Loucy (cell line): ENCODE measurements around the gene CHST11.
A peak's percentile ranks its signal among the peaks of the same experiment; 100 is the strongest.

Experiments
- H2AFZ ChIP-seq: fragments of 200-600 bp; sonication (generic); 2 replicates; pipeline ENCODE4 v1.6.0; 2016; ENCODE audit warnings: antibody characterized with exemption, mild to moderate bottlenecking, low read length, moderate library complexity
- H3F3A ChIP-seq: fragments of 200-600 bp; 2 replicates; pipeline ENCODE4 v1.6.0; 2016; ENCODE audit warnings: antibody characterized with exemption, low read depth, mild to moderate bottlenecking
- H3K27me3 ChIP-seq: fragments of 200-600 bp; sonication (generic); 2 replicates; pipeline ENCODE4 v1.6.1; 2014; ENCODE audit warnings: low read length, mild to moderate bottlenecking; ENCODE audit not compliant: insufficient read depth, poor library complexity, severe bottlenecking
- H3K36me3 ChIP-seq: fragments of 200-600 bp; sonication (generic); 2 replicates; pipeline ENCODE4 v1.6.1; 2016; ENCODE audit warnings: low read length; ENCODE audit not compliant: insufficient read depth
- H3K4me1 ChIP-seq: fragments of 200-600 bp; sonication (generic); 2 replicates; pipeline ENCODE4 v1.5.1; 2014; ENCODE audit warnings: low read length, mild to moderate bottlenecking; ENCODE audit not compliant: insufficient read depth, poor library complexity, severe bottlenecking
- H3K4me2 ChIP-seq: fragments of 200-600 bp; sonication (generic); 2 replicates; pipeline ENCODE4 v1.6.0; 2014; ENCODE audit warnings: antibody characterized with exemption, low read length, low read depth, mild to moderate bottlenecking; ENCODE audit not compliant: poor library complexity, severe bottlenecking
- H3K4me3 ChIP-seq: fragments of 200-600 bp; sonication (generic); 2 replicates; pipeline ENCODE4 v1.5.1; 2014; ENCODE audit warnings: low read length, mild to moderate bottlenecking, mixed read lengths; ENCODE audit not compliant: poor library complexity, severe bottlenecking
- H3K79me2 ChIP-seq: fragments of 200-600 bp; sonication (generic); 2 replicates; pipeline ENCODE4 v1.6.1; 2014; ENCODE audit warnings: low read length; ENCODE audit not compliant: insufficient read depth
- H3K9ac ChIP-seq: fragments of 200-600 bp; sonication (generic); 2 replicates; pipeline ENCODE4 v1.6.0; 2014; ENCODE audit warnings: mild to moderate bottlenecking, low read depth, low read length, moderate library complexity; ENCODE audit not compliant: poor library complexity, severe bottlenecking
- H3K9me2 ChIP-seq: fragments of 200-600 bp; sonication (generic); replicated peaks from 2 replicates; pipeline ENCODE4 v1.6.1; 2016; ENCODE audit warnings: low read depth, low read length, mixed read lengths
- H3K9me3 ChIP-seq: fragments of 200-600 bp; sonication (generic); 2 replicates; pipeline ENCODE4 v1.6.1; 2014; ENCODE audit warnings: mild to moderate bottlenecking, antibody characterized with exemption, low read length, low read depth; ENCODE audit not compliant: insufficient read depth
- H4K20me1 ChIP-seq: fragments of 200-600 bp; sonication (generic); 2 replicates; pipeline ENCODE4 v1.6.0; 2014; ENCODE audit warnings: antibody characterized with exemption, low read length, mild to moderate bottlenecking; ENCODE audit not compliant: insufficient read depth, poor library complexity, severe bottlenecking
- CTCF ChIP-seq: fragments of 200-600 bp; sonication (generic); conservative IDR thresholded peaks from 2 replicates; pipeline ENCODE4 v1.5.1; 2014; ENCODE audit warnings: mild to moderate bottlenecking, antibody characterized with exemption, low read length
- EZH2phosphoT487 ChIP-seq: fragments of 200-600 bp; IDR thresholded peaks from 2 replicates; pipeline ENCODE4 v1.6.1; 2018; ENCODE audit warnings: antibody characterized with exemption, mild to moderate bottlenecking, moderate library complexity, borderline replicate concordance

CHST11 gene

GRCh38 chr12:104733717-104734175 lies 277.0 kb downstream of the CHST11 start:
- H3K36me3 ChIP-seq = peaks cover 69% of the 10 kb centered on the region; the same call in 1 of the 2 replicates
- TF ChIP-seq EZH2phosphoT487 (no peak), CTCF (peak; percentile 59)
- H3F3A ChIP-seq = no peaks in the 10 kb centered on the region
- no peaks in the 10 kb centered on the region for H3K9me3 ChIP-seq
- no peak overlapping the region for H3K4me2 ChIP-seq
- peaks cover 99% of the 10 kb centered on the region for H3K79me2 ChIP-seq
- H3K4me1 ChIP-seq = peaks cover 20% of the 10 kb centered on the region
- no peak overlapping the region for H3K4me3 ChIP-seq
- H3K9me2 ChIP-seq = no peaks in the 10 kb centered on the region
- H4K20me1 ChIP-seq = peaks cover 98% of the 10 kb centered on the region
- H2AFZ ChIP-seq = no peak overlapping the region
- no peak overlapping the region for H3K9ac ChIP-seq
- no peaks in the 10 kb centered on the region for H3K27me3 ChIP-seq

DNA sequence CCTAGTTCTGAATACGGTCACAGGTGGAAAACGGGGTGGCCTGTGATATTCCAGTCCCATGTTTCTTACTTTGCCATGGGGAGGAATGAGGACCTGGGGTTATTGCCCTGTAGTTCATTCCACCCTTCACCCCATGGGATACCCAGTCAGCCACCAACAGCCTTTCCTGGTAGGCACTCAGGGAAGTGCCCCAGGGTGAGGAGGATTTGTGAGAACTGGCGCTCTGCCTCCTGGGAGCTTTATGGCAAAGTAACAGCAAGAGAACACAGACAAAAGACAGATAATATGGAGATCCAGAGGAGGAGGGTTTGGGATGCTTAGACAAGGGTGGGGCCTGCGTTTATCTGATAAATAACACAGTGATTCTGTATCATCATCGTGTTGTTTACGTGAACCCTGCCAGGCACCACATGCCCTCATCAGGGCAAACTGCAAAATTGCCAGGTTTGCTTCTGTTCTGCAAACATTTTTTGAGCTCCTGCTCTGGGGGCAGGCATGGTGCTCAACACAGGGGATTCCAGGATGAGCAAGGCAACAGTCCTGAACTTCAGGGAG lies 277.9 kb downstream of the CHST11 start:
- H3K4me2 ChIP-seq = no peak overlapping the region
- TF ChIP-seq CTCF (no peak), EZH2phosphoT487 (no peak)
- no peaks in the 10 kb centered on the region for H3K9me3 ChIP-seq

DNA sequence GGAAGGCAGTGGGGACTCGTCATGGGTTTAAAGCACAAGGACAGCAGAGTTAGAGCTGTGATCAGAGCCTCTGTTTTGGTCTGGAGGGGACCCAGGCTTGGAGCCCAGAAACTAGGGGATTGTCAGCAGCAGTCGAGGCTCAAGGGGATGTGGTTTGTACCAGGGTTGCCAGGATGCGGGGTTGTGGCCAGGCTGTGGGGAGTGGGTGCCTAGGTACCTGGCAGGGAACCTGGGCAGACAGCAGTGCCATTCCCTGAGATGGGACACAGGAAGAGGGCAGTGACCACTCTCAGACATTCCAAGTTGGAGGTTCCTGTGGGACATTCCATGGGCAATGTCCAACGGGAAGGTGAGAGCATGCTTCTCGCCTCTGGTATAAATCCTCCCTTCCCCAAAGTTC lies 279.1 kb downstream of the CHST11 start:
- Histone ChIP-seq H4K20me1 (peaks cover 97% of the 10 kb centered on the region), H3K9me3 (no peaks in the 10 kb centered on the region), H3K36me3 (peaks cover 66% of the 10 kb centered on the region; the same call in 1 of the 2 replicates), H3K4me1 (peaks cover 15% of the 10 kb centered on the region), H2AFZ (no peak overlapping the region), H3F3A (no peaks in the 10 kb centered on the region), H3K4me3 (no peak overlapping the region), H3K79me2 (peaks cover 99% of the 10 kb centered on the region), H3K4me2 (no peak overlapping the region), H3K9me2 (no peaks in the 10 kb centered on the region), H3K27me3 (no peaks in the 10 kb centered on the region), H3K9ac (no peak overlapping the region)
- no peak for TF ChIP-seq EZH2phosphoT487
- no peak for TF ChIP-seq CTCF

More for the DNA sequence above, 277.9 kb downstream of the CHST11 start:
- no peaks in the 10 kb centered on the region for H3K27me3 ChIP-seq
- H3K4me1 ChIP-seq = peaks cover 15% of the 10 kb centered on the region
- peaks cover 99% of the 10 kb centered on the region for H3K79me2 ChIP-seq
- H2AFZ ChIP-seq = no peak overlapping the region
- no peak overlapping the region for H3K9ac ChIP-seq
- peaks cover 98% of the 10 kb centered on the region for H4K20me1 ChIP-seq
- H3K4me3 ChIP-seq = no peak overlapping the region
- peaks cover 68% of the 10 kb centered on the region; the same call in 1 of the 2 replicates for H3K36me3 ChIP-seq
- H3F3A ChIP-seq = no peaks in the 10 kb centered on the region
- H3K9me2 ChIP-seq = no peaks in the 10 kb centered on the region
